NCI-H146 treated with DMSO at 0.1 percent for 48 hours (cell line): ENCODE measurements around the gene DDR2.

Experiments used
- DNase-seq: peaks from one replicate; lab custom pipeline; 2025; ENCODE audit not compliant: unreplicated experiment; lab: John Stamatoyannopoulos, UW

The DDR2 gene

GRCh38 chr1:162695687-162696086, 63.4 kb downstream of the DDR2 start:
- no peak for DNase-seq

DNA sequence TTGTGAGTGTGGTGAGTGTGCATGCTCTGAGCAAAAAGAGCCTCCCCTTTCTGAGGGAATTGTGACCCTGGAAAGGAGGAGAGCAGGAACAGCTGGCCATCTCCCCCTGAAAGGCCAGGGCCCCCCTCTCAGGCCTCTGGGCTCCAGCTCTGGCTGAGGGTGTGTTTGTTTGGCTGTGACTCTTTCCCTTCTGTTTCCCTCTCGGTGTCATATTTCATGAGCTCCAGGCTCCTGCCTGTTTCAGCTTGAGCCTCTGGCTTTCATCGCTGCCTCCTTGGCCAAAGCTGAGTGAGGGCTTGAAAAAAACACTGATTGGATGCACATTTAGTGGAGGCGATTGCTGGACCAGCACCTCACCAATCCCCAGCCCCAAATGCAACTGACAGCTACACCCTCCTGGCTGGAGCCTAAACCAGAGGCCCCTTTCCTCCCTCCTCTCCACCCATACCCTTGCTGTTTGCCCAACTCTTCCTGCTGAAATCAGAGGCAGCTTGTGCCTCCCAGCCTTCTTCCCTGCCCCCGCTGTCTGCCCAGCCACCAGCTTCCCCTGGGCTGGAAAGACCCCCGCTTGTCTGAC, 64.1 kb downstream of the DDR2 start:
- peak; percentile 56 for DNase-seq

DNA sequence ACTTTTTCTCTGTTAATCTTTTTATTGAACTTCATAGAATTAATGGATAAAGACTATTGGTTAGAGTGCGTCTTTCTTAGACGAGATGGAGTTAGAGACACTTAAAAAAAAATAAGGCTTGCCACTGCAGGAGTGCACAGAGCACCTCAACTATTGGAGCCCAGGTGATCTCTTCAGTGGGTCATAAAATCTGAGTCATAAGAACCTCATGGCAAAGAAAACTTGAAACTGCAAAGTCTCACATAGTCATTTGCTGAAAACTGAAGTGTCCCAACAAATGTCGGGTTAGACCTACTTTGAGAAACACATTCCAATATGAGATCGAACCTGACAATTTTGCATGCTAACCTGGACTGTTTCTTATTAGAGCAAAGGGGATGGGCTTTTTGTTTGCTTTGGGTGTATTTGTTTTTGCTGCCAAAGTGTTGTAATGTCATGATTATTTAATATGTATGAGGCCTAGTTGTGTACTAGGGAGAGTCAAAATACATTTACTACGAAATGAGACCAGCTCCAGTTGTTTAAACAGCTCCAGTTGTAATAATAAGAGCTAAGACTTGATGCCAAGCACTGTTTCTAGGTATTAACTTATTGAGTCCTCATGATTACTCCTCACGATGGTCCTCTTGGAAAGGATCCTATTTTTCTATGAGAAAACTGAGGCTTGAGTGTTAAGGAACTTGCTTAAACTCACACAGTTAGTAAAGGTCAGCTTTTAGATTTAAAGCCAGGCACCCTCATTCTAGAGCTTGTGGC, 65.1 kb downstream of the DDR2 start:
- no peak for DNase-seq

GRCh38 chr1:162699366-162699765, 67.1 kb downstream of the DDR2 start:
- DNase-seq: no peak

GRCh38 chr1:162700131-162700530, 67.9 kb downstream of the DDR2 start:
- no peak for DNase-seq

DNA sequence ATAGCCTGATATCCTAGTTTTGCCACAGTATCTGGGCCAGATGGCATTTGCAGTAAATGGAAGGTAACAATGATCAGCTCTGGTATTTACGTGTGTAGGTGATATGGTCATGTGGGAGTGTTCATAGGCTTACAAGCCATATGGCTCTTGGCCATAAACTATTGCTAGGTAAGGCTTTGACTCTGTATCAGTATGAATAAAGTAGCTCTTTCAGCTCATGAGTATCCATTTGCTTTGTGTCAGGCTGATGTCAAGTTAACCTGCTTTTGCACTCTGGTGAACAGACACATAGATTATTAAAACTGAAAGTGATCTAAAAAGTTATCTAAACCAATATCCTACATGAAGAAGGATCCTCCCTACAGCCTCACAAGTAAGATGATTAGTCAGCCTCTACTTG, 69.0 kb downstream of the DDR2 start:
- DNase-seq: no peak

DNA sequence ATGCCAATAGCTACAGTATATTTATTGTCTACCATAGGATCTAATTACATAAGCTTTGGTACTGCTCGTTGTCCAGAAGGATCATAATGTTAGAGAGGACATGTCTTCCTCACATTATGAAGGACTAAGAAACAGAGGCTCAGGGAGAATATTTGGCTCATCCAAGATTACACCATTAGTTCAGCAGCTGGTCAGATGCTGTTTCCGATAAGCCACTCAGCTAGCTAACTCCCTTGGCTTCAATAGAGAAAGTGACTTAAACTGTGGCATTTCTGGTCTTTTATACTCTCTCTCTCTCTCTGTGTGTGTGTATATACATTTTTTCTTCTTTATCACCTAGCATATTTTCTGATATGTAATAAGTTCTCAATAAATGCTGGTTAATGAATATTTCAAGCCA, 70.4 kb downstream of the DDR2 start:
- no peak for DNase-seq

GRCh38 chr1:162703708-162704107, 71.4 kb downstream of the DDR2 start:
- DNase-seq: no peak

DNA sequence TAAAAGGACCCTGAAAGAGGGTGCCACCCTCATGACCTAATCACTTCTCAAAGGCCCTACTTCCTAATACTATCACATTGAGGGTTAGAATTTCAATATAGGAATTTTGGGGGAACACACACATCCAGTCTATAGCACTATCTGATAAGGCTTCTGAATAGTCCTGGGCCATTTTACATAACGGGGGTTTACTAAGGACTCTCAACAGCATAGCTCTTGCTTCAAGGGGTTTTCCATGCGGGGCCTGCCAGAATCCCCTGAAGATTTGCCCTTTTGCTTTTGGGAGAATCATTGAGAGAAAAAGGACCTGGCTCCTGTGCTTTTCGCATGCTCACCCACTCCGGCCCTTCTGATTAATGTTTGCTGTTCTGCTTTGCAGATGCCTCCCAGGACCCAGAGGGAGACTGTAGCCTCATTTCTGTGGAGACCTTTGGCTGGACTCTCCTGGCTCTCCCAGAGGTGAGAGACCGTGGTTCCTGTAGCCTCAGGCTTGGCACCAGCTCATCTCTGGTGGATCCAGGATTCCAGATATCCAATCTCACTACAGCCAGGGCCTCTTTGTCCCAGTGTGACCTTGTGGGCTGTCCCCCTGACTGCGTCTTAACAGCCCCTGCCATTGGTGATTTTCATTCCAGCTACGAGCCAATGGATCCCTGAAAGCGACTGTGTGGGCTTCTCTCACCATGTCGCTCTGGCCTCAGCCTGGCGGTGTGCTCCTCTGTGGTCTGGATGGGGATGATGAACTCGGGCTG, 72.6 kb downstream of the DDR2 start:
- DNase-seq: no peak

- no peak for DNase-seq
Observed at GRCh38 chr1:162706003-162706402, 73.7 kb downstream of the DDR2 start.

GRCh38 chr1:162706606-162707005, 74.3 kb downstream of the DDR2 start:
- no peak for DNase-seq

GRCh38 chr1:162708286-162708685, 76.0 kb downstream of the DDR2 start:
- no peak for DNase-seq

DNA sequence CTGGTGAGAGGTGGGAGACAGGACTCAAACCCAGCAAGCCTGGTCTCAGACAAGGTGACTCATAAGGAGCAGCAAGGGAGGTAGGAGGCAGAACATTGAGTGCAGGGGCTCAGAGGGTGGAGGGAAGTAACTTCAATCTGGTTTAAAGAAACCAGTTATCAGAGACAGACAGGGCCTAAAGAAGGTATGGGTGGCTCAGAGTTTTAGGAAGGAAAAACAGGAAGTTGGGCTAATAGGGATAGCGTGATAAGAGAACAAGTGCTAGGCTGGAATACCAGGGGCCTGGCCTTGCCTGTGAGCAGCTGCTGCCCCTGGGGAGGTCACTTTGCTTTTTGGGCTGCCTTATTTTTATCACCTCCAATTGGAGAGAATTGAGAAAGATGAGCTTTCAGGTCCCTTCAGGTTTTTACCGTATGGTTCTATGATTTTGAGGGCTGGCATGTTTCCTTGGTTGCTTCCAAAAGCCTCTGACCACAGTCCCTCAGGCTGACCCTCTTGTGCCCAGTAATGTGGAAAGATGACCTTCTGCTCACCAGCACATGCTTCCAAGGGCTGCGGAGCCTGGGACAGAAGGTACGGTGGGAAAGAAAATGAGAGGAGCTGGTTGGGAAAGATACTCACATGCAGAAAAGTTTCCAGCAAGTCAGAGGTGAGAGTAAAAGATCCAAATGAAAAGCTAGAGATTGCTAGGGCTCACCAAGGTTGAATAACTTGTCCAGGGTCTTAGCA, 77.0 kb downstream of the DDR2 start:
- no peak for DNase-seq

DNA sequence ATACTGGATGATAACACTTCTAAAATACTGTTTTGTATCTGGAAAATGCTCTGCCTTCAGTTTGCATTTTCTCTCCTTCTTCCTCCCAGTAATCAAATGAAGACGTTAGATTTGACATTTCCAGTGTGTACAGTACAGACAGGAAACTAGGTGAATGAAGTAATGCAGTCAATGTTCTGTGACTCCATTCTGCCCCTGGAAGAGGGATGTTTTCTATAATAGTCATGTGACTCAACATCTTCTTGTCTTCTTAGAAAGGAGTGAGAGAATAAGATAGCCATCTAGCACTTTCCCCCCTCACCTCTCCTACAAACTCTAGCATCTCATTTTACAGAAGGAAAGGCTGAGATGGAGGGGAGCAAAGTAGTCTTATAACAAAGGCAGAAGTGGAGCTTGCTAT, 77.6 kb downstream of the DDR2 start:
- no peak for DNase-seq

DNA sequence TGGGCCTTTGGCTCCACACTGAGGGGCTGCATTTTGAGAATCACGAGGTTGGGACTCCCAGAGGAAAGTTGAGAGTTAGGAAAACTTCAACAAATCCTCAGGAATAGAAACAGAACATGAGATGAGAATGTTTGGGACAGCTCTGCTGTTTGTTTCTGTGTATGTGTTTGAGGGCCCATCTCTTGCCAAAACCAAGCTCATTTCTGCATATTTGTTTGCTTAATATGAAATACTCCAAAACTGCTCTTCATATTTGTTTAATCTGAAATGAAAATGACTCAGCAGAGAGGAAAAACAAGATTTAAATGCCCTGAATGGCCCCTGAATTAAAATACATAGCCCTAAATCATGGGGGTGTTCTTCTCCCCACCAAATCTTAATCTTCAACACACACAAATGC, 78.1 kb downstream of the DDR2 start:
- no peak for DNase-seq

- no peak for DNase-seq
Observed at GRCh38 chr1:162710780-162711465, 78.7 kb downstream of the DDR2 start.

DNA sequence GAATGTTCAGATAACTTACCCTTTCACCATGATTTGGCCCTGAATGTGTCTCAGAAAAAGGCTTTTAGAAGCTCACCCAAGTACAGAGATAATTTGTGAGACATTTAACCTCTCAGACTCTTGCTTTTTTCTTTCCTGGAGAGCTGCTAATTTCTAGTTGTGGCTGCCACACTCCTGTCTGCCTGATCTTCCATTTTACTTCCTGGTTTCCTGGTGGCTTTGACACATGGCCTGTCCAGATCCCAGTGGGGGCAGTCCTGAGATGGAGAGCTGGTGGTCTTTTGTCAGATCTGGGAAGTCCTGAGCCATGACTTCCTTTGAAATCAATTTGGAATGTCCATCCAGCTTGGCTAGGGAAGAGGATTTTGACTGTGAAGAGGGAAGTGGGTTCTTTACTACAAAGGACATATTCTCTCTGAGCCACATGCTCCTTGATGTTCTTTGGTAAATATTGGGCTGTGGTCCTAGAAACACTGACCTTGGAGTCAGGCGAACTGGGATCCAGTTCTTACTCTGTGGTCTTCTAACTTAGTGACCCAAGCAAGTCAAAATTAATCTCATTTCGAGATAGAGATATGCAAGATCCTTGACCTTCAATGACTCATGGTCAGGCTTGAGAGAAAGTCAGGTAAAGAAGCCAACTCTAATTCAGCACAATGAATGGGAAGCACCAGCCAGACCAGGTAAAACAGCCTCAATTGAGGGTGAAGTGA, 80.2 kb downstream of the DDR2 start:
- no peak for DNase-seq

- no peak for DNase-seq
Observed at GRCh38 chr1:162716123-162716522, 83.9 kb downstream of the DDR2 start.

DNA sequence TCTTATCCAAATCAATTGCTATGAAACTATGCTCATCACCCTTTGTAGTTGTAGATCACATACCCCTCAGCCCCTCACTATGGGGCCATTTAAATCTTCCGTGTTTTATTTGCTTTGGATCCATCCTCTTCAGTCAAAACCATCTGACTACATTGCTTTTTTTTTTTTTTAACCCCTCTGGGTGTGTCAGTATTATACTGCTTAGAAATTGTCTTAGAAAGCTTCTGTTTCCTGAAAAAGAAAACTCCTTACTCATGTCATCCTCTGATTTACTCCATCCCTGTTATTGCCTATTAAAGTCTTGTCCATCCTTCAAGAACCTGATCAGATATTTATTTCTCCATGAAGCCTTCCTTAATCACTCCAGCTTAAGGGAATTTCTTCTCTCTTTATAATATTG, 84.3 kb downstream of the DDR2 start:
- DNase-seq: no peak

DNA sequence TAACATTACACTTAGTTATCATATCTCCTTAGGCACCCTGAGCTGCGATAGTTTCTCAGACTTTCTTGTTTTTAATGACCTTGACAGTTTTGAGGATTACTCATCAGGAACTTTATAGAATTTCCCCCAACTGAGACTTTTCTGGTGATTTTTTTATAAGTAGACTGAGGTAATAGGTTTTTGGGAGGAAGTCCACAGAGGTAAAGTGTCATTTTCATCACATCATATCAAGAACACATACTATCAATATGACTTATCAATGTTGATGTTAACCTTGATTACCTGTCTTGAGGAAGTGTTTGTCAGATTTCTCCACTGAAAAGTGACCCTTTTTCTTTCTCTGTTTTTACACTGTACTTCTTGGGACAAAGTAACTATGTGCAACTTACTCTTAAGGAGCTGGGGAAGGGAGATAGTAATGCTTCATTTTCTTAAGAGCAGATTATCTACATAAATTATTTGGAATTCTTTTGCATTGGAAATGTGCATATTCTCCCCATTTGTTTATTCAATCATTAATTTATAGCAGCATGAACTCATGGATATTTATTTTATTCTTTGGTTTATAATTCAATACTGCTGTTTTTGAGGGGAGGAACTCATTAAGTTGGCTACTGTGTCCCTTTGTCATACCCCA, 85.4 kb downstream of the DDR2 start:
- DNase-seq: no peak
